ENCODE results near the gene IFNK. TPM values are rescaled to one million over a fixed set of nuclear protein-coding genes. Genes with fewer than 3 reads are reported as not detected.

The IFNK gene
- total RNA-seq, 1 experiment from 2014 or later, result not detected

GRCh38 chr9:27539479-27540441 lies 15.7 kb downstream of the IFNK start:
- peaks cover 27% of the 10 kb centered on the region for H3K4me1 ChIP-seq (ENCODE audit: insufficient read depth, low read length)

GRCh38 chr9:27540502-27540901 lies 16.4 kb downstream of the IFNK start:
- no peaks in the 10 kb centered on the region for H3K79me2 ChIP-seq (ENCODE audit: low read length)
- H3F3A ChIP-seq (ENCODE audit: low read length, unreplicated experiment), result peaks cover 4% of the 10 kb centered on the region
- peak overlapping the region; percentile 97 for H3K27ac ChIP-seq (ENCODE audit: low read length)
- no peaks in the 10 kb centered on the region for H3K9me2 ChIP-seq (replicated peaks; ENCODE audit: low read length)
- H4K20me1 ChIP-seq (ENCODE audit: low read length), result no peaks in the 10 kb centered on the region
- no TSS peak for BruUV-seq (replicated peaks)
- TF ChIP-seq CTCF (conservative IDR thresholded peaks at IDR 0.05; ENCODE audit: low read depth, low read length), result no peak
- no peak for TF ChIP-seq EZH2phosphoT487 (IDR thresholded peaks at IDR 0.05; ENCODE audit: borderline replicate concordance, low read length)
- TF ChIP-seq EZH2 (IDR thresholded peaks at IDR 0.05; ENCODE audit: low read length, unreplicated experiment), result no peak
- H3K9ac ChIP-seq (ENCODE audit: low read length), result peak overlapping the region; percentile 64
- ChIA-PET CTCF (no interaction called here), POLR2A (ENCODE audit: unreplicated experiment) (interaction anchor here (0.6 kb wide), 1 partner anchor 319 kb away, joined by 3 read pairs; no protein-coding TSS in a partner anchor)
- H3K9me3 ChIP-seq (ENCODE audit: low read length), result no peaks in the 10 kb centered on the region
- H3K4me3 ChIP-seq (ENCODE audit: low read length), result no peak overlapping the region
- ATAC-seq (peak; percentile 46; the same call in 1 of the 2 replicates), DNase-seq (peak; percentile 28)
- intact Hi-C loops (cut with micrococcal nuclease), result loop anchor here (10.0 kb wide), 1 partner anchor 506 kb away; no protein-coding TSS in a partner anchor
- peak overlapping the region; percentile 75 for H3K4me2 ChIP-seq (ENCODE audit: low read length)
- no peak overlapping the region for H2AFZ ChIP-seq (ENCODE audit: low read length)
- H3K4me1 ChIP-seq (ENCODE audit: insufficient read depth, low read length), result peaks cover 27% of the 10 kb centered on the region
- no peaks in the 10 kb centered on the region for H3K36me3 ChIP-seq (ENCODE audit: low read depth, low read length)
- H3K27me3 ChIP-seq (ENCODE audit: low read length), result no peaks in the 10 kb centered on the region

More at GRCh38 chr9:27539479-27540441, 15.7 kb downstream of the IFNK start:
- H3F3A ChIP-seq (ENCODE audit: low read length, unreplicated experiment), result peaks cover 4% of the 10 kb centered on the region
- peak overlapping the region; percentile 75 for H3K4me2 ChIP-seq (ENCODE audit: low read length)
- BruUV-seq (replicated peaks), result no TSS peak
- H3K36me3 ChIP-seq (ENCODE audit: low read depth, low read length), result no peaks in the 10 kb centered on the region
- ATAC-seq (peak; percentile 74), DNase-seq (peak; percentile 63)
- TF ChIP-seq EZH2 (IDR thresholded peaks at IDR 0.05; ENCODE audit: low read length, unreplicated experiment) (no peak), EZH2phosphoT487 (IDR thresholded peaks at IDR 0.05; ENCODE audit: borderline replicate concordance, low read length) (no peak), CTCF (conservative IDR thresholded peaks at IDR 0.05; ENCODE audit: low read depth, low read length) (no peak)
- peak overlapping the region; percentile 64 for H3K9ac ChIP-seq (ENCODE audit: low read length)
- H3K27me3 ChIP-seq (ENCODE audit: low read length), result no peaks in the 10 kb centered on the region
- peak overlapping the region; percentile 97 for H3K27ac ChIP-seq (ENCODE audit: low read length)
- no peaks in the 10 kb centered on the region for H3K79me2 ChIP-seq (ENCODE audit: low read length)
- H3K4me3 ChIP-seq (ENCODE audit: low read length), result peak overlapping the region; percentile 48; the same call in 1 of the 2 replicates
- H3K9me3 ChIP-seq (ENCODE audit: low read length), result no peaks in the 10 kb centered on the region
- ChIA-PET CTCF (no interaction called here), POLR2A (ENCODE audit: unreplicated experiment) (interaction anchor here (0.6 kb wide), 1 partner anchor 320 kb away, joined by 3 read pairs; no protein-coding TSS in a partner anchor)
- intact Hi-C loops (cut with micrococcal nuclease), result loop anchor here (10.0 kb wide), 1 partner anchor 505 kb away; no protein-coding TSS in a partner anchor
- H4K20me1 ChIP-seq (ENCODE audit: low read length), result no peaks in the 10 kb centered on the region
- H3K9me2 ChIP-seq (replicated peaks; ENCODE audit: low read length), result no peaks in the 10 kb centered on the region
- no peak overlapping the region; the same call in 1 of the 2 replicates for H2AFZ ChIP-seq (ENCODE audit: low read length)

All from PC-3 (cell line).